GM10266 (cell line): ENCODE results near the gene RAB18.

Experiments
- DNase-seq: peaks from one replicate; pipeline ENCODE4 v3.0.0; 2012; ENCODE audit errors: extremely low spot score
- TF ChIP-seq, protein P1 (sequence below): IDR thresholded peaks from 2 replicates; pipeline ENCODE4 v1.5.1; 2012; ENCODE audit warnings: mild to moderate bottlenecking, low read depth; ENCODE audit not compliant: control insufficient read depth, insufficient read depth; ENCODE audit errors: missing control alignments

The RAB18 gene

DNA sequence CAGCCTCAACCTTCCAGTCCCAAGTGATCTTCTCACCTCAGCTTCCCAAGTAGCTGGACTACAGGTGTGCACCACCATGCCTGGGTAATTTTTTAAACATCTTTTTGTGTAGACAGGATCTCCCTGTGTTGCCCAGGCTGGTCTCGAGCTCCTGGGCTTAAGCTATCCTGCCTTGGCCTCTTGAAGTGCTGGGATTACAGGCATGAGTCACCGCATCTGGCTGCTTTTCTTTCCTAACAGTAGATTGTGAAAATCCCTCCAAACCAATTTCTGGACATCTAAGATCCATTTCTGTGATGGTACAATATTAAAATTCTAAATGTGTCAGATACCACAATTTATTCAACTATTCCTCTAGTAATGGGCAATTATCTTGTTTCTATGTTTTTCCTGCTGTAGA lies 38.7 kb downstream of the RAB18 start:
- DNase-seq = no peak
- TF ChIP-seq, protein P1, sequence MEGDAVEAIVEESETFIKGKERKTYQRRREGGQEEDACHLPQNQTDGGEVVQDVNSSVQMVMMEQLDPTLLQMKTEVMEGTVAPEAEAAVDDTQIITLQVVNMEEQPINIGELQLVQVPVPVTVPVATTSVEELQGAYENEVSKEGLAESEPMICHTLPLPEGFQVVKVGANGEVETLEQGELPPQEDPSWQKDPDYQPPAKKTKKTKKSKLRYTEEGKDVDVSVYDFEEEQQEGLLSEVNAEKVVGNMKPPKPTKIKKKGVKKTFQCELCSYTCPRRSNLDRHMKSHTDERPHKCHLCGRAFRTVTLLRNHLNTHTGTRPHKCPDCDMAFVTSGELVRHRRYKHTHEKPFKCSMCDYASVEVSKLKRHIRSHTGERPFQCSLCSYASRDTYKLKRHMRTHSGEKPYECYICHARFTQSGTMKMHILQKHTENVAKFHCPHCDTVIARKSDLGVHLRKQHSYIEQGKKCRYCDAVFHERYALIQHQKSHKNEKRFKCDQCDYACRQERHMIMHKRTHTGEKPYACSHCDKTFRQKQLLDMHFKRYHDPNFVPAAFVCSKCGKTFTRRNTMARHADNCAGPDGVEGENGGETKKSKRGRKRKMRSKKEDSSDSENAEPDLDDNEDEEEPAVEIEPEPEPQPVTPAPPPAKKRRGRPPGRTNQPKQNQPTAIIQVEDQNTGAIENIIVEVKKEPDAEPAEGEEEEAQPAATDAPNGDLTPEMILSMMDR = no peak

DNA sequence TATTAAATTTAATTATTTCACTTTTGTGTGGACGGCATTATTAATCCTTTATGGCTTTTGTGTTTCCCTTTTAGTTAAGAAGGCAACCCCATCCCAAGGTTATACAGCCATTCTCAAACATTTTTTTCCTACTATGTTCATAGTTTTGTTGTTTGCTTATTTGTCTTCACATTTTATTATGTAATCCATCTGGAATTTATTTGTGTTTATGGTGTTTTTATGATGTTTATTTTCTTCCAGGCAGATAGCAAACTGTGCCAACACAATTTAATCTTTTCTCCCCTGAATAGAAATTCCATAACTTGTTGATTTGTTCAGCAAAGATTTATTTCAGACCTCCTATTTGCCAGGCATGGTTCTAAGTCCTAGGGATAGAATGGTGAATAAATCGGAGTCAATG lies 42.9 kb downstream of the RAB18 start:
- no peak for DNase-seq
- TF ChIP-seq, protein P1 = no peak

DNA sequence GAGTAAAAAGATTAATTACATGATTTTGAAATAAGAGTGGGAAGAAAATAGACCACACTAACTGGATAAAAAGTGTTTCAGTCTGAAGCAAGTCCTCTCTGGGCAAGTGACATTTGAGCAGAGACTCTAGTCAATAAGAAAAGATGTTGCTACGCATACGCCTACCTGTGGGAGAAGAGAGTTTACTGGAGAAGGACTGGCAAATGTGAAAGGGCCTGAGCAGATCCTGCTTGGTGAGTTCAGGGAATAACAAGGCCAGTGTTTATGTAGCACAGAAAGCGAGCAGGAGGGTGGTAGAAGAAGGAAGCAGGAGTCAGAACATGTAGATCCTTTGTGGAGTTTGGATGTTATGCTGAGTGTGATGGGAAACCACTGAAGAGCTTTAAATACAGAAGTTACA lies 43.4 kb downstream of the RAB18 start:
- DNase-seq = no peak
- TF ChIP-seq, protein P1 = no peak

DNA sequence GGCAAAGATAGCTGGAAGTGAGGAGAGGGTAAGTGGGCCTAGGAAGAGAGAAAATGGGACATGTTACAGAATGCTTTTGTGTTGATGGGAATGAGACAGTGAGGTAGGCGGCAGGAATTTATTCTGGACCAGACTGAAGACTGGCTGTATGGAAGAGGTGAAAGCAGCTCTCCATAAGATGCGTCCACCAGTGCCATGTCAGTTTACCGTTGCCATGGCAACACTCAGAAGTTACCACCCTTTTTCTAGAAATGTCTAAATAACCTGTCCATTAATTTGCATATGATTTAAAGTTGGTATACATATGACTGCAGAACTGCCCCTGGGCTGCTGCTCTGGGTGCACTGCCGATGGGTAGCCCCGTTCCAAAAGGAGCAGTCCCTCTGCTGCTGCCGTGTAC lies 46.7 kb downstream of the RAB18 start:
- TF ChIP-seq, protein P1 = no peak
- no peak for DNase-seq

DNA sequence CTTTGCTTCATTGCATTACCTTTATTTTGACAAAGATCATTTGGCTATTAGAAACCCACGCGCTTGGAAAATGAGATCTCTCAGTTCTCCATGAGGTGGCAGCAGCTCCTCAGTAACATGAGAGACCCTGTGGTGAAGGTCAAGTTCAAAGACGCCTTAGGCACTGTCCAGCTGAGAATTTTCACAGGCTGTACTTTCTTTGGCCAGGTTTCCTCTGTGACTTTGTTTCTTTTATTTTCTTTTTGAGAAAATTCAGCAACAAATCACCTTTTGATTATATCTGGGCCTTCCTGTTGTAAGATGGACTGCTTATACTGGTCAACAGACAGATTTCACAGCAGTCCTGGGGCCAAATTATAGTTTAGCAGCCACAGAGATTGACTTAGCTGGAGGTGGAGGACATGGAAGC lies 54.5 kb downstream of the RAB18 start:
- peak; percentile 26 for DNase-seq
- TF ChIP-seq, protein P1 = peak; percentile 72

DNA sequence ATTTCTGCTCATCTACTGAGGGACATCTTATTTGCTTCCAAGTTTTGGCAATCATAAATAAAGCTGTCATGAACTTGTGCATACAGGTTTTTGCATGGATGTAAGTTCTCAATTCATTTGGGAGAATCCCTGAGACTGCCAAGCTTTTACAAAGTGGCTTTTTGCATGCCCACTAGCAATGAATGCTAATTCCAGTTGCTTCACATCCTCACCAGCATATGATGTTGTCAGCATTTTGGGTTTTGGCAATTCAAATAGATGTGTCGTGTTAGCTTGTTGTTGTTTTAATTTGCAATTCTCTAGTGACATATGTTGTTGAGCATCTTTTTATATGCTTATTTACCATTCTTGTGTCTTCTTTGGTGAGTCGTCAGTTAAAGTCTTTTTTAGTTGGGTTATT lies 57.2 kb downstream of the RAB18 start:
- DNase-seq = no peak
- TF ChIP-seq, protein P1 = no peak

DNA sequence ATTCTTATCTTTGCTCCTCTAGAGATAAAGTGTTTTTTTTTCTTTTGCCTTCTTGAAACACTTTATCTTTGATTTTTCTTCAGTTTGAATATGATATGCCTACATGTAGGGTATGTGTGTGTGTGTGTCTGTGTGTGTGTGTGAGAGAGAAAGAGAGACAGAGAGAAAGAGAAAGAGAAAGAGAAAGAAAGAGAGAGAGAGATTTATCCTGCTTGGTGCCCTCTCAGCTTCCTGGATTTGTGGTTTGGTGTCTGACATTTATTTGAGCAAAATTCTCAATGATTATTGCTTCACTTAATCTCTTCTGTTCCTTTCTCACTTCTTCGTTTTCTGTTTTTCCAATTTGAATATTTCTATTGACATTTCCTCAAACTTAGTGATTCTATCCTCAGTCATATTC lies 60.3 kb downstream of the RAB18 start:
- no peak for DNase-seq
- TF ChIP-seq, protein P1 = no peak
